Stimulated activated CD4-positive, alpha-beta T cell treated with anti-CD3 and anti-CD28 coated beads, Interleukin-12 subunit alpha, Interleukin-12 subunit beta, amount 100 ng/mL, for 48 hours (primary cell): ENCODE results near the gene ATP6V1B1.

Source experiments
- DNase-seq, 3 donors: peaks; one replicate each; pipeline ENCODE4 v3.0.0-alpha.2; 2020; ENCODE audit warnings: low read depth in 2 of 3, low spot score in 1 of 3

The ATP6V1B1 gene

GRCh38 chr2:70935468-70936164 lies at the start of gene ATP6V1B1:
Gene ATP6V1B1 (plus strand): TSS chr2:70935900. CDS start chr2:70935955, 55 bp downstream.
- DNase-seq, result no peak

GRCh38 chr2:70886541-70886987 lies 49.1 kb upstream of the ATP6V1B1 start:
- DNase-seq, result no peak

- no peak for DNase-seq
Measured at GRCh38 chr2:70887208-70887549, 48.5 kb upstream of the ATP6V1B1 start.

- DNase-seq, result peak in 2 of 3 donors; percentile 34 to 38
Measured at GRCh38 chr2:70887550-70888246, 48.0 kb upstream of the ATP6V1B1 start.

GRCh38 chr2:70888366-70888922 lies 47.3 kb upstream of the ATP6V1B1 start:
- DNase-seq, result no peak

GRCh38 chr2:70888923-70889715 lies 46.6 kb upstream of the ATP6V1B1 start:
- DNase-seq, result no peak

GRCh38 chr2:70889716-70890037 lies 46.0 kb upstream of the ATP6V1B1 start:
- no peak for DNase-seq

DNA sequence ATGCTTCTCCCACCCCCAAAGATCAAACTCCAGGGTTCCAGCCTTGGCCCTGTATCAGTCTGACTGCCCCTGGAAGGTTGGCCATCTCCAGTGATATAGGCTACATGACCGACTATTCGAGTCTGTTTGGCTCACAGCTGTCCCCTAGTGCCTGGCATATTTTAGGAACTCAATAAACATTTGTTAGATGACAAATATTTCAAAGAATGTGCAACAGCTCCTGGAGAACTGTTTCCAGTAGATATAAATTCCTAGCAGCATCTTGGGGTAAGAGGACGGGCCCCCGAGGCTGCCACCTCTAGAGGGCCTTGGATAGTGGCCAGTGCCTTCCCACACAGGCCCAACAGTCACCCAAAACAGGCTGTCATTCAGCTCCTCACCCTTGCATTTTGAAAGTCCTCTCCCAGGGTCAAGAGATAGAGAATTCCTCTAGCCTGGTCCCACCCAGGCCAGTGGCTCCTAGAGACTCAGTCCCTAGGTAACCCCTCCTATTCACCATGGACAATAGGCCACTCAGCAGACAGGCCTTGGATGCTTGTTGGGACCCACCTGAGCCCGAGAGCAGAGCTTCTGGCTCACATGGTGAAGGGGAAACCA lies 45.1 kb upstream of the ATP6V1B1 start:
- DNase-seq, result no peak

DNA sequence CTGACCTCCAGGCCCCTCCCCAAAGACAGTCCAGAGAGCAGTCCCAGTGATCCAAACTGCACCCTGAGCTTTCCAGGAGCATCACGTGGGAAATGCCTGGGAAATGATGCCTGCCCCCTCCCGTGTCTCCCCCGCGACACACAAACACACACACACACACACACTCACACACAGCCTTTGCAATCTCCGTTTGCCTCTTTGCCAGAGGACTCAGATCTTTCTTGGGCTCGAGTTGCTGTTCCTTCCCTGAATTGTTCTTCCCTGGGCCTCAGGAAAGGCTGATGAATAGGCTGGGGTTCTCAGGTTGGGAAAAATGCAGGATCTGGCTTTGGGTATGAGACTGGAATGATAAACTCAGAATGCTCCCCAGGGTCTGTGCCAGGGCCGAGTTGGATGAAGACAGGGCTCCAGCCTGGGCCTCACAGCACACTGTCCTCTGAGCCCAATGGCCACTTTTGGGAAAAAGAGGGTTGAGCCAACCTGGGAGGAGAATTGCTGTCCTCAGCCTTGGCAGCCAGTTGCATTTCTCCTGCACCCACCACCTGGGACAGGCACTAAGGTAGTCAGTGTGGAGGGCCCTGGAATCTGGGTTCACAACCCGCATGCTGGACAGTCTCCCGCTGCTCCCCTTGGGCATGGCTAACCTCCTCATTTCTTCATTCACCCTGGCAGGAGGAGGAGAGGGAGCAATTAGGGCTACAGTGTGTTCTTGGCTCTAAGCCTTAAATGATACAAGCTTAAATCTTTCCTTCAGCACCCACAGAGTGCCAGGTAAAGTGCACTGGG lies 43.9 kb upstream of the ATP6V1B1 start:
- no peak for DNase-seq

DNA sequence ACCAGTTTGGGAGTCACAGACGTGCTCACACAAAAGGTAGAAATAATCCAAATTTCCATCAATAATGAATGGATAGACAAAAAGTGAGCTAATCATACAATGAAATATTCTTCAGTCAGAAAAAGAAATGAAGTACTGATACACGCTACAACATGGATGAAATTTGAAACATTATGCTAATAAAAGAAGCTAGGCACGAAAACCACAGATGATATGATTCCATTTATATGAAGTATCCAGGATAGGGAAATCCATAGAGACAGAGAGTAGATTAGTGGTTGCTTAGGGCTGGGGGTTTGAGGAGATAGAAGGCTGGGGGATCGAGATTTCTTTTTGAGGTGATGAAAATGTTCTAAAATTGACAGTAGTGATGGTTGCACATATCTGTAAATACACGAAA lies 43.0 kb upstream of the ATP6V1B1 start:
- no peak for DNase-seq

GRCh38 chr2:70893186-70893585 lies 42.5 kb upstream of the ATP6V1B1 start:
- DNase-seq, result no peak

DNA sequence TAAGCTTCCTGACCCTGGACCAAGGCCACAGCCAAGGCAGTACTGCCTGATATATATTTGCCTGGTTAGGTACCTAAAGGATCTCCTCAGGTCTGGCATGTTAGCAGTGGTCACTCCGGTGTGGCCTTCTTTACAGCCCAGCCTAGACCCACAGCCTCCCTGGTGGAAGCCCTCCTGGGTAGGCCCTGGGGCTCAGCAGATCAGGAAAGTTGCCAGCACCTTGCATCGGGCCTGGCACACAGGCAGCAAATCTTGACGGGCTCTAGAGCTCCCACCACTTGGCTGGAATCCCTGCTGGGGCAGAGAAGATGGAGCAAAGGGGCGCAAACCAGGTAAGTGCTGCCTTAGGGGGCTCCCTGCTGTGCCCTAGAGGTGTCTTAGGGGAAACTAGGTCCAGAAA lies 40.9 kb upstream of the ATP6V1B1 start:
- no peak for DNase-seq

- DNase-seq, result no peak
Measured at GRCh38 chr2:70895249-70895648, 40.5 kb upstream of the ATP6V1B1 start.

- DNase-seq, result no peak
Measured at GRCh38 chr2:70895998-70896764, 39.5 kb upstream of the ATP6V1B1 start.

DNA sequence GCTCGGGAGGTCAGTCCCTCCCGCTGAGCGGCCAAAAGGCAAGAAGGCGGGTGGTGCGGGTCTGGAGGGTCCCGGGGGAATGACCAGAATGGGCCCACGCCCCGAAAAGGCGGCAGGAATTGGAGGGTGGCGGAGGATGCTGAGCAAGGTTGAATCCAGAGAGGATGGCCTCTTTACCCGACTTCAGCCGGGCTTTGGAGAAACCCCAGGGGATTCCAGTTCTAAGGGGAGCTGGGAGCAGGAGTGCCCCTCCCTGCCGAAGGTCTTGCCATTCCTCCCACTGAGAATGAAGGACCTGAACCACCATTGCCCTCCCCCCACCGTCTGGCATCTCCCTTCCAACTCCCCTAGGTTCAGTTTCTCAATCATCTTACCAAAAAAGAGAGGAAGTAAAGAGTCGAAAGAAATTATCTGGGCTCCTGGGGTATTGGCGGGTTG lies 38.9 kb upstream of the ATP6V1B1 start:
- no peak for DNase-seq

GRCh38 chr2:70897203-70897976 lies 38.3 kb upstream of the ATP6V1B1 start:
- no peak for DNase-seq

GRCh38 chr2:70897977-70898226 lies 37.8 kb upstream of the ATP6V1B1 start:
- no peak for DNase-seq

GRCh38 chr2:70898363-70899240 lies 37.1 kb upstream of the ATP6V1B1 start:
- DNase-seq, result no peak
